Stimulated activated CD8-positive, alpha-beta memory T cell treated with anti-CD3 and anti-CD28 coated beads, Interleukin-12 subunit alpha, Interleukin-12 subunit beta, amount 100 ng/mL, for 4 hours (primary cell): ENCODE results near the gene E4F1.
"Not testable (repeated sequence)": the region's sequence is repeated elsewhere in the genome, so short reads cannot be mapped to it uniquely, and the experiment has no call there.

Experiments used
- DNase-seq: peaks from one replicate; pipeline ENCODE4 v3.0.0-alpha.2; 2020; ENCODE audit warnings: low read depth

The E4F1 gene

GRCh38 chr16:2244926-2245795, 21.8 kb downstream of the E4F1 start:
- no peak for DNase-seq

DNA sequence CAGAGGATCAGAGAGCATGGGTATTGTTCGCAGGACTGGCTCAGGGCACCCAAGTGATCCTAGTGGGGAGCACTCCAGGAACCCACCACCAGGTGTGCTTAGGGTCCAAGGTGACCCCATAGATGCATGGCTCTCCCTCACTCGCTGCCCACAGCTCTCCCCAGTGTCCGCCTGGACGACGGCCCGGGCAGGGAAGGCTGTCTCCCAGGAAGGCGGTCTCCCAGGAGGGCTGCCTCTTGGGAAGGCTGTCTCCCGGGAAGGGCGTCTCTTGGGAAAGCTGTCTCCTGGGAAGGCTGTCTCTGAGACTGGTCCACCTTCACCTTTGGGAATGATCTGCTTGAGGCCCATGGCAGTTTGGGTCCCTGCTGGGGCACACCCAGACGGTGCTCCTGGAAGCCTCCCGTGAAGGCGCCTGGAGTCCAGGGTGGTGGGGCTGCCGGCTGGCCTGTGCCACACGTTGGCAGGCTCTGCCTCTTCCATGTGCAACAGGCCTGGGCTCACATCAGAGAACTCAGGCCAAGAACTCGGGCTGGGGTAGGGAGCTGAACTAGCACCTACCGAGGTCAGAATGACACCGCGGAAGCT, 23.0 kb downstream of the E4F1 start:
- no peak for DNase-seq

DNA sequence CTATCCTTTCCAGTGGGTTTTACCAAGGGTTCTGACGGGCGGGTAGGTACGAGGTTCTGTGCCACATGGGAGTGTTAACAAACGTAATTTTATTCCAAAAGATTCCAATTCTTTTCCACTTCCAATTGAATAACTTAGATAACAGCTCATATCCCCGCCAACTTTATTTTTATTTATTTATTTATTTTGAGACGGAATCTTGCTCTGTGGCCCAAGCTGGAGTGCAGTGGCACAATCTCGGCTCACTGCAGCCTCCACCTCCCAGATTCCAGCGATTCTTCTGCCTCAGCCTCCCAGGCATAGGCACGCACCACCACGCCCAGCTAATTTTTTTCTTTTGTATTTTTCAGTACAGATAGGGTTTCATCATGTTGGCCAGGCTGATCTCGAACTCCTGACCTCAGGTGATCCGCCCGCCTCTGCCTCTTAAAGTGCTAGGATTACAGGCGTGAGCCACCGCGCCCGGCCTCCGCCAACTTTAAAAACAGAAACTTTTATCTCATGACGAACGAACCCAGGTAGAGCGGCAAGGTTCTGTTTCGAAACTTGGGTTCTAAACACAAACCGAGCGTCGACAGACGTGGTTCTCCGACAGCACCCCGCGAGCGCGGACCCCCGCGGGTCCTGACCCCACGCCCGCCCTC, 27.4 kb downstream of the E4F1 start:
- DNase-seq, result no peak

DNA sequence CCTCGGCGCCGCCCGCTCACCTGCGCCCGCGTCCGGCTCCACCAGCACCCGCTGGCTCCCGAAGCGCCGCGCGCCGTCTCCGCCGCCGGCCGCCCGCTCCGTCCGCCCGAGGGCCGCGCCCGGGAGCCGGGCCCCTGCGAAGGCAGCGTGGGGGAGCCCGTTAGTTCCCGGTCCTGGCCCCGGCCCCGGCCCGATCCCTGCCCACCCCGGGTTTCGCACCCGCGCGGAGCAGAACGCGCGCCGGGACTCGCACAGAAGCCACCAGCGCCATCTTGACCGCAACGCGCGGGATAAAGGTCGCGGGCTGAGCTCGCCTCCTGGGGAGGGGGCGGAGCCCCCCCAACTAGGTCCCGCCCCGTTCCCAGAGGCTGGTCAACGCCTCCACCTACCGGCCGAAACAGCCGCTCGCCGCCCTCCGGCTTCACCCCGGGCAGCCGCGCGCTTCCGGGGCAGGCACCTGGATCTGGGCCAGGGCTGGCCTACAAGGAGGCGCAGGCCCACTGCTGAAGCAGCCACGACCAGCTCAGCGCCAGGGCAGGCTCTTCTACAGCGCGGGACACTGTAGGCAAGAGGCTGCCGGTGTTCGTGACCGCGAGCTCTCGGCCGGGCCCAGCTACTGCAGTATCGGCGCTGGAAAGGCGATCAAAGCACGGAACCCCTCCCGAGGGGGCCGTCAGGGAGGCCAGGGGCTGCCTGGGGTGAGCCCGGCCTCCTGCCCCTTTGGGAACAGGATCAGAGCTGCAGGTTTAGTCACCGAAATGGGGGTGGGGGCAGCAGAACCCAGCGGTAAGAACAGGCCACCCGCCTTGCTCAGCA, 28.1 kb downstream of the E4F1 start, which contains the start of gene ECI1:
Gene ECI1 (minus strand): TSS at position 292 of the 816 bp plus-strand sequence. CDS start 21 bp downstream, at position 271.
- peak; percentile 71 for DNase-seq

DNA sequence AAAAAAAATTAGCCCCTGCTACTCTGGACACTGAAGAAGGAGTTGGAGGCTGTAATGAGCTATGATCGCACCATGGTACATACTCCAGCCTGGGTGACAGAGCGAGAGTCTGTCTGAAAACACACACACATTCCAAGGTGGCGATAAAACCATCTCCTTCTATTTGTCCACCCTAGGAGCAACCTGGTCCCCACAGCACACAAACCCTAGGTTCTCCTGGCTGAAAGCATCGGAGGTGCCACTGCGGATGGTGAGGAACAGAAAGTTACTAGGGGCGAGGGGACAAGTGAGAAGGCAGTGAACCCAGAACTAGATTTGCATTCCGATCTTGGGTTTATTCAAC, 29.4 kb downstream of the E4F1 start:
- DNase-seq, result no peak

- no peak for DNase-seq
Observed at GRCh38 chr16:2253293-2253692, 29.9 kb downstream of the E4F1 start.

- no peak for DNase-seq
Observed at GRCh38 chr16:2256531-2257140, 33.2 kb downstream of the E4F1 start.

DNA sequence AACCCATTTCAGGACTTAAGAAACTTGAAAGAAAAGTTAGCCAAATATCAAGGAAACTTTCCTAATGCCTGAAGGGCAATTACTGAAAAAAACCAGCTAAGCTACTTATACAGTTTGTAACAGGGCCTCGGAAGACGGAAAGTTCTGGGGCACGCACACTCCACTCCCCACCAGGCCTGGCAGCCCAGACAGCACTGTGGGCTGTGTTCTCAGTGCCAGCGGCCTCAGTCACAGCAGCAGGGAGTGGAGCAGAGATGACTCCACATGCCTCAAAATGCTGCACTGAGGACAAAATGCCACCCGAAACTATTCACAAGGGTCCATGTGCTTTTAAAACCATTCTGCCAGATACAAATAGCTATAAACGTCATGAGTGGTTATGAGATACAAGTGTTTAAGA, 34.3 kb downstream of the E4F1 start:
- no peak for DNase-seq

- DNase-seq, result not testable (repeated sequence)
Observed at GRCh38 chr16:2258530-2258929, 35.1 kb downstream of the E4F1 start.

DNA sequence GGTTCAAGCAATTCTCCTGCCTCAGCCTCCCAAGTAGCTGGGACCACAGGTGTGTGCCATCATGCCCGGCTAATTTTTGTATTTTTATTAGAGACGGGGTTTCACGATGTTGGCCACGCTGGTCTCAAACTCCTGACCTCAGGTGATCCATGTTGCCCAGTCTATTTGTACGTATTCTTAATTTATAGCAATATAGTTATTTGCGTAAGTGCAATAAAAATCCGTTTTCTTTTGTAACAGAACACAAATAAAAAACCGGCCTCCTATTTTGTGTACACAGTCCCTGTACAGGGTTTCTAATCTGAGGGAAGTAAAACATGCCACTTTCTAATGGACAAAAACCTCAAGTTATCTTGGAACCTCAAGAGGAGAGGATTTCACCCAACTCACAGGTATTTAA, 36.9 kb downstream of the E4F1 start:
- DNase-seq, result no peak

DNA sequence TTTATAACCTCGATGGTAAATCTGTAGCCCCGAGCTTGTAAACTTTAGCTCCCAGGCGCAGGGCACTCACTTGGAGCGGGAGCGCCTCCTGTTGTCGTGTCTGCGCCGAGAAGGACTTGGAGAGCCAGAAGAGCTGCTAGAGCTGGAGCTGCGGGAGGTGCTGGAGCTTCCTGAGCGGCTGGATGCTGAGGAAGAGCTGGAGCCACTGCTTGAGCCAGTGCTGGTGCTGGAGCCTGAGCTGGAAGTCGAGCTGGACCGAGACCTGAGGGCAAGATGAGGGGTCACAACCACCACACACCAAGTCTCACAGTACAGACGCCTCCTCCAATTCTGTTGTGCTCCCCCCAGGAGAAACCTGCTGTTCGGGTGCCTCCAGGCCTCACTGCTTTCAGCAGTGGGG, 39.6 kb downstream of the E4F1 start:
- DNase-seq, result not testable (repeated sequence)

DNA sequence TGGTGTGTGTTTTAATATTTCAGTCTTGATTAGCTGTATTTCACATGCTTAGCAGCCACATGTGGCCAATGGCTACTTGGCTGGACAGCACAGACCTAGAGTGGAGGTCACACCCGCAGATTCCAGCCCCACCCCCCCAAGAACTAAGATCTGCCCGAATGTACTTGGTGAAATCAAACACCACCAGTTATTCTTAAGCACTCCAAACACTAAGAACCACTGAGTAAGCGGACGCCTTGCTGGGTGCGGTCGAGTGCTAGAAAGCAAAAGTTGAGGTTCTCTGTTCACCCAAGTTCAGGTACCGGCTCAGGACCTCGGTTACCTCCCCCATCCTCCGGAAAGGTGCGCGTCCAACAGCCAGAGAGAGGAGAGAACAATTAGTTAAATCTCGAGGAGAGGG, 43.5 kb downstream of the E4F1 start:
- DNase-seq, result not testable (repeated sequence)

- DNase-seq, result not testable (repeated sequence)
Observed at GRCh38 chr16:2267505-2267912, 44.1 kb downstream of the E4F1 start.

GRCh38 chr16:2267913-2268666, 44.7 kb downstream of the E4F1 start, which contains the start of gene RNPS1:
Gene RNPS1, minus strand, starts transcription at chr16:2268126. Its CDS starts 3,483 bp downstream, at chr16:2264643.
- peak; percentile 96 for DNase-seq

GRCh38 chr16:2270070-2270462, 46.7 kb downstream of the E4F1 start:
- no peak for DNase-seq

- DNase-seq, result no peak
Observed at GRCh38 chr16:2270588-2271470, 47.4 kb downstream of the E4F1 start.

- DNase-seq, result no peak
Observed at GRCh38 chr16:2271848-2272461, 48.6 kb downstream of the E4F1 start.

- no peak for DNase-seq
Observed at GRCh38 chr16:2273484-2273883, 50.1 kb downstream of the E4F1 start.

GRCh38 chr16:2273931-2274330, 50.5 kb downstream of the E4F1 start:
- DNase-seq, result no peak
